T-cell (primary cell): ENCODE measurements around the gene PTGES2. TPM values are rescaled to one million over a fixed set of nuclear protein-coding genes. Genes with fewer than 3 reads are reported as not detected.

Experiments used
- ATAC-seq, 4 experiments: fragments of 200-7000 bp in 3 of 4; fragments of 150-1000 bp in 1 of 4; cut with Tn5 transposase; replicated peaks in 1 of 4; 1 replicate in 3 of 4; 2 replicates in 1 of 4; pipeline ENCODE4 v1.10.0; 2021; ENCODE audit warnings: moderate library complexity in 3 of 4, mild to moderate bottlenecking in 2 of 4, moderate number of reproducible peaks in 1 of 4
- CTCF ChIA-PET, 2 donors: fragments of 300-600 bp; sonication (Branson Sonifier 250); formaldehyde crosslinking; loops; one replicate each; lab custom pipeline; 2022; ENCODE audit warnings: antibody characterized with exemption in 2 of 2; lab: Charles Lee
- POLR2A ChIA-PET, 2 donors: fragments of 300-600 bp; sonication (Branson Sonifier 250); formaldehyde crosslinking; loops; one replicate each; lab custom pipeline; 2022; ENCODE audit warnings: antibody characterized with exemption in 2 of 2; lab: Charles Lee
- DNase-seq, 35 experiments: peaks; one replicate each; pipeline versions ENCODE4 v3.0.0 to v3.0.0-alpha.2; 2013 to 2023
- H3K27ac ChIP-seq: one replicate; pipeline ENCODE4 v1.5.1; 2013; ENCODE audit warnings: low read length
- H3K27me3 ChIP-seq, 2 experiments: replicated peaks in 1 of 2; 1 replicate in 1 of 2; 2 replicates in 1 of 2; pipeline versions ENCODE4 v1.6.1 to v1.7.0; 2013; ENCODE audit warnings: low read length in 1 of 2, mixed read lengths in 1 of 2; ENCODE audit not compliant: control insufficient read depth in 2 of 2, insufficient read depth in 2 of 2; ENCODE audit errors: extremely low read depth in 1 of 2
- H3K36me3 ChIP-seq, 2 donors: 1 replicate in 1 of 2; 2 replicates in 1 of 2; pipeline versions ENCODE4 v1.6.1 to v1.7.0; 2013; ENCODE audit warnings: low read length in 1 of 2; ENCODE audit not compliant: control insufficient read depth in 2 of 2, insufficient read depth in 1 of 2; ENCODE audit errors: extremely low read depth in 1 of 2
- H3K4me1 ChIP-seq, 2 experiments: 1 replicate in 1 of 2; 2 replicates in 1 of 2; pipeline versions ENCODE4 v1.6.1 to v1.7.0; 2013; ENCODE audit warnings: low read length in 2 of 2, mixed read lengths in 1 of 2; ENCODE audit not compliant: insufficient read depth in 2 of 2, control insufficient read depth in 1 of 2; ENCODE audit errors: extremely low read depth in 1 of 2
- H3K4me3 ChIP-seq, 2 donors: 1 replicate in 1 of 2; 2 replicates in 1 of 2; pipeline versions ENCODE4 v1.5.1 to v1.7.0; 2013; ENCODE audit warnings: mild to moderate bottlenecking in 2 of 2, low read length in 1 of 2, moderate library complexity in 1 of 2; ENCODE audit not compliant: control insufficient read depth in 1 of 2; ENCODE audit errors: extremely low read depth in 1 of 2
- H3K9me3 ChIP-seq: 2 replicates; pipeline ENCODE4 v1.7.0; 2013
- H3K27ac Mint-ChIP-seq, 2 donors: one replicate each; pipeline ENCODE4 v1.8.0; 2020 to 2021; ENCODE audit warnings: mild to moderate bottlenecking in 2 of 2, mixed read lengths in 2 of 2
- H3K27me3 Mint-ChIP-seq, 2 donors: one replicate each; pipeline ENCODE4 v1.8.0; 2021 to 2022; ENCODE audit warnings: mixed read lengths in 2 of 2
- H3K36me3 Mint-ChIP-seq: one replicate; pipeline ENCODE4 v1.8.0; 2021; ENCODE audit warnings: mixed read lengths
- H3K4me1 Mint-ChIP-seq, 3 donors: one replicate each; pipeline ENCODE4 v1.8.0; 2020 to 2022; ENCODE audit warnings: mixed read lengths in 3 of 3, mild to moderate bottlenecking in 1 of 3
- H3K4me3 Mint-ChIP-seq, 3 donors: one replicate each; pipeline ENCODE4 v1.8.0; 2020 to 2022; ENCODE audit warnings: mild to moderate bottlenecking in 3 of 3, mixed read lengths in 3 of 3, moderate library complexity in 3 of 3
- H3K9me3 Mint-ChIP-seq, 3 donors: one replicate each; pipeline ENCODE4 v1.8.0; 2020 to 2022; ENCODE audit warnings: mixed read lengths in 3 of 3
- WGBS: methylation state at CpG from one replicate; pipeline ENCODE4 v1.1.5; 2013; ENCODE audit warnings: missing lambda C conversion rate; ENCODE audit not compliant: insufficient coverage; 5-methylcytosine and 5-hydroxymethylcytosine counted together
- total RNA-seq, 35 experiments: library from RNA in 6 of 35; stranded (reverse) in 6 of 35; fragments of 120-200 nt in 1 of 35; gene quantifications; one replicate each; pipeline versions ENCODE4 v1.2.1 to v1.2.4 and lab custom pipeline; 2013 to 2026

PTGES2 gene
- total RNA-seq, 5 donors from 2014 or later (not counting 1 experiment from before 2014, with no cell fraction given), result 60.2 to 91.7 (median 79.2) TPM

DNA sequence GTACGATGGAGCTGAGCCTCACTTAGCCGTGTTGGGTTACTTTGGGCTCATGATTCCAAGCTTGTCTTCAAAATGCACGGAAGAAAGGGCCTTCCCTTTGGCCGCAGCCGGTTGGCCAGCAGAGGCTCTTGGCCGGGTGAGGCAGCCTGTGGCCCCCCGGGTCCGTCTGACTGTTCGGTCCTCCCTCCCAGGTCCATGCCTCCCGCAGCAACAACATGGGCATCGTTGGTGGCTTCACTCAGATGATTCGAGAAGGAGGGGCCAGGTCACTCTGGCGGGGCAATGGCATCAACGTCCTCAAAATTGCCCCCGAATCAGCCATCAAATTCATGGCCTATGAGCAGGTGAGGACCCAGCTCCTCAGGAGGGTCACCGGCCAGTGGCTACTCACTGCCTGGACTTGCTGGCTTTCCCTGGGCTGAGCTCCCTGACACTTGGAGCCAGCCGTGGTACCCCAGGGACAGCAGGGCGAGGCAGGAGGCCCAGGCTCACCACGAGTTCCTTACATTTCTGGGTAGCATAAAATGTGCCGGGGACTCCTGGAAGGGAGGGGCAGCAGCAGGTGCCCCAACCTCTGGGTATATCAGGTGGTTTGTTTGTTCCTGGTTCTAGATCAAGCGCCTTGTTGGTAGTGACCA lies 21.9 kb downstream of the PTGES2 start:
- WGBS, result 90% methylated on average over 21 of the region's 21 CpGs
- Histone ChIP-seq H3K36me3 (peaks cover 35 to 78% of the 10 kb centered on the region in 2 donors), H3K4me1 (peaks cover 6 to 34% of the 10 kb centered on the region in 2 experiments), H3K27me3 (no peaks in the 10 kb centered on the region), H3K9me3 (no peaks in the 10 kb centered on the region), H3K27ac (no peak overlapping the region), H3K4me3 (no peak overlapping the region)
- CTCF ChIA-PET, result no interaction called here
- peaks cover 43% of the 10 kb centered on the region for H3K36me3 Mint-ChIP-seq
- H3K27me3 Mint-ChIP-seq, result no peaks in the 10 kb centered on the region
- ATAC-seq (no peak), DNase-seq (no peak)
- no peaks in the 10 kb centered on the region for H3K9me3 Mint-ChIP-seq
- POLR2A ChIA-PET, result no interaction called here
- H3K27ac Mint-ChIP-seq, result no peak overlapping the region
- H3K4me3 Mint-ChIP-seq, result no peak overlapping the region
- peaks cover 26 to 43% (median 40%) of the 10 kb centered on the region in 3 donors for H3K4me1 Mint-ChIP-seq

DNA sequence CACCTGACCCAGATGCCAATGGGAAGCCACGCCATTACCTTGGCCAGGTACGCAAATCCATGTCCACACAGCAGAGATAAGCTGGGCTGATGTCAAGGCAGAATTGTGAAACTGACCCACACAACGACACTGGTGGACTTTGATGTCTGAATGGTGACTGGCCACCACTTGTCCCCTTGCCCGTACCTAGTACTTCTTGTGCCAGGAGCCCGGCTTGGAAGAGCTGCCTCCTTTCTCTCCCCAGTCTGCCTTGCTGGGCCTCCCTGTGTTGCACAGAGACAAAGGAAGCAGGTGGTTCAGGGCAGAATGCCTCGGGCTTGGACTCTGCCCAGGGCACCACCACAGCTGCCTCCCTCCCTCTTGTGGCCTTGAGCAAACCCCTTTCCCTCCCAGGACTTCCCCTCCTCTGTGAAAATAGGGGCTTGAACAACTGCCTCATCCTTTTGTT lies 23.3 kb downstream of the PTGES2 start:
- Histone ChIP-seq H3K4me1 (peaks cover 11 to 49% of the 10 kb centered on the region in 2 experiments), H3K36me3 (peaks cover 35 to 76% of the 10 kb centered on the region in 2 donors), H3K9me3 (no peaks in the 10 kb centered on the region), H3K27me3 (no peaks in the 10 kb centered on the region), H3K4me3 (no peak overlapping the region), H3K27ac (no peak overlapping the region)
- Mint-ChIP-seq H3K9me3 (no peaks in the 10 kb centered on the region), H3K36me3 (peaks cover 37% of the 10 kb centered on the region), H3K27me3 (no peaks in the 10 kb centered on the region), H3K4me3 (no peak overlapping the region), H3K4me1 (peaks cover 37 to 54% (median 50%) of the 10 kb centered on the region in 3 donors), H3K27ac (peak overlapping the region in 1 of 2 donors; percentile 87)
- ATAC-seq (no peak), DNase-seq (no peak)
- 83% methylated on average over 6 of the region's 6 CpGs for WGBS
- ChIA-PET CTCF (interaction anchor here in 1 of 2 donors (0.7 kb wide), 1 partner anchor 17 kb away, joined by 3 read pairs; no protein-coding TSS in a partner anchor), POLR2A (no interaction called here)

DNA sequence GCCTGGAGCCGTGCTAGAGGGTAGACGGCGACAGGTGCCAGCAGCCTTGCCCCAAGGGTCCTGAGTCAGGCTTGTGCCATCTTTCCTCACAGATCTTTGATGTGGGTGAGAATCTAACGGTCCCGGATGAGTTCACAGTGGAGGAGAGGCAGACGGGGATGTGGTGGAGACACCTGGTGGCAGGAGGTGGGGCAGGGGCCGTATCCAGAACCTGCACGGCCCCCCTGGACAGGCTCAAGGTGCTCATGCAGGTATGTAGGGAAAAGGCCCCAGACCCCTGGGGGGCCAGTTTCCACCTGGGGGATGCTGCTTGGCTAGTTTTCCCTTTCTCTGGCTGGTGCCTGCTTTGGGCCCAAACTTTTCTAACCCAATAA lies 24.0 kb downstream of the PTGES2 start:
- peaks cover 14 to 55% of the 10 kb centered on the region in 2 experiments for H3K4me1 ChIP-seq
- H3K36me3 ChIP-seq, result peaks cover 35 to 76% of the 10 kb centered on the region in 2 donors
- ChIA-PET CTCF (interaction anchor here in 1 of 2 donors (0.6 kb wide), 1 partner anchor 126 kb away, joined by 4 read pairs; no protein-coding TSS in a partner anchor), POLR2A (no interaction called here)
- no peaks in the 10 kb centered on the region for H3K9me3 ChIP-seq
- Mint-ChIP-seq H3K4me1 (peaks cover 43 to 60% (median 56%) of the 10 kb centered on the region in 3 donors), H3K4me3 (peak overlapping the region in 1 of 3 donors; percentile 44), H3K27me3 (no peaks in the 10 kb centered on the region), H3K27ac (peak overlapping the region; percentile 78 to 87), H3K36me3 (peaks cover 34% of the 10 kb centered on the region), H3K9me3 (no peaks in the 10 kb centered on the region)
- peak; percentile 64 to 82 (median 72) for ATAC-seq
- peak overlapping the region; percentile 22 for H3K27ac ChIP-seq
- peak in 16 of 35 experiments; percentile 18 to 62 (median 33) for DNase-seq
- H3K27me3 ChIP-seq, result no peaks in the 10 kb centered on the region
- 8% methylated on average over 7 of the region's 8 CpGs for WGBS
- no peak overlapping the region for H3K4me3 ChIP-seq

DNA sequence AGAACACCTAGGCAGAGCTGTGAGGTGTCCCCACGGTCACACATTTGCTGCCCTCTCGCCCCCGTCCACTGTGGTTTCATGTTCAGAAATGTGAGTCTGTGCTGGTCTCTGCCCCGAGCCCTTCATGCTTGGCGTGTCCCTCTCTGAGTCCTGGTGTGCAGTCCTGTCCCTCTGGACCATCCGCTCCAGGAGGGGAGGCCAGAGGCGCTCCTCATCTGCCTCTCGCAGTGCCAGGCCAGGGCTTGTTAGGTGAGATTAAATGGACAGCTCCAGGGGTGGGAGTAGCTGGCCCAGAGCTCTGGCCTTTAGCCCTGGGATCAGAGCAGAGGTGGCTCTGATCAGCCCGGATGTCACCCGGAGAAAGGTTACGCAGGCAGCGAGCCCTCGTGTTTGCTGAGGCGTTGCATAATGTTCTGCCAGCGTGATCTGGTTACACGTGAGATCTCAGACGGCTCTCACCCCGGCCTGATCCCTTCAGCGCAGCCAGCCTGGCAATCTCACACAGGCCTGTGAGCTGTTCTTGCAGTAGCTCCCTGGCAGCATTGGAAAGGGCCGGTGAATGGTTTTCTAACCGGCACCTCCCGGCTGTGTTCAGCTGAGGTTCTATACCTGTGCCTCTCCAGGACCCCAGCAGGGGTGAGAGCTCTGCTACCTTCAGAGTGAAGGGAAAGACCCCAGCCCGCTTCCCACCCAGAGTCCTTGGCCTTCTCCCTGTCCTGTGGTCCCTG lies 24.5 kb downstream of the PTGES2 start:
- H3K4me3 Mint-ChIP-seq, result peak overlapping the region in 1 of 3 donors; percentile 44
- no peaks in the 10 kb centered on the region for H3K9me3 Mint-ChIP-seq
- H3K27me3 Mint-ChIP-seq, result no peaks in the 10 kb centered on the region
- WGBS, result 80% methylated on average over 23 of the region's 23 CpGs
- DNase-seq (peak in 1 of 35 experiments; percentile 25), ATAC-seq (peak in 3 of 4 experiments; percentile 16 to 25 (median 24))
- Histone ChIP-seq H3K36me3 (peaks cover 32 to 72% of the 10 kb centered on the region in 2 donors), H3K4me1 (peaks cover 15 to 61% of the 10 kb centered on the region in 2 experiments), H3K9me3 (no peaks in the 10 kb centered on the region), H3K27ac (peak overlapping the region; percentile 22), H3K27me3 (no peaks in the 10 kb centered on the region), H3K4me3 (no peak overlapping the region)
- peaks cover 49 to 66% (median 61%) of the 10 kb centered on the region in 3 donors for H3K4me1 Mint-ChIP-seq
- POLR2A ChIA-PET, result no interaction called here
- H3K27ac Mint-ChIP-seq, result peak overlapping the region; percentile 79 to 87
- peaks cover 33% of the 10 kb centered on the region for H3K36me3 Mint-ChIP-seq
- CTCF ChIA-PET, result interaction anchor here in 1 of 2 donors (0.6 kb wide), 1 partner anchor 126 kb away, joined by 4 read pairs; no protein-coding TSS in a partner anchor

DNA sequence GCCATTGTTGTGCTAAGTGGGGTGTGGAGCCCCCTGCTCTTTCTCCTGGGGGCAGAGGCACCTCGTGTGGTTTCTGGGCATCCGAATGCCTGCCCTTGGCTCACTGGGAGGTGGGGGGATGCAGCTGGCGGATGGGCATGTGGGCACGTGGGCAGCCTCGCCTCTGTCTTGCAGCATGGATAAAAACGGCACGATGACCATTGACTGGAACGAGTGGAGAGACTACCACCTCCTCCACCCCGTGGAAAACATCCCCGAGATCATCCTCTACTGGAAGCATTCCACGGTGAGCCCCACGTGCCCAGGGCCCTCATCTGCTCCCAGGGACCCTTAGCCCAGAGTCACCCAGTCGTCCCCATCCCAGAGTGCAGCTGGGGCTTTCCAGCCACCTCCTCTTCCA lies 25.3 kb downstream of the PTGES2 start:
- Mint-ChIP-seq H3K4me3 (no peak overlapping the region), H3K4me1 (peaks cover 50 to 69% (median 67%) of the 10 kb centered on the region in 3 donors), H3K27me3 (no peaks in the 10 kb centered on the region), H3K36me3 (peaks cover 28% of the 10 kb centered on the region), H3K9me3 (no peaks in the 10 kb centered on the region), H3K27ac (peak overlapping the region; percentile 79 to 87)
- Histone ChIP-seq H3K9me3 (no peaks in the 10 kb centered on the region), H3K4me1 (peaks cover 15 to 69% of the 10 kb centered on the region in 2 experiments), H3K27me3 (no peaks in the 10 kb centered on the region), H3K27ac (no peak overlapping the region), H3K36me3 (peaks cover 25 to 63% of the 10 kb centered on the region in 2 donors), H3K4me3 (no peak overlapping the region)
- no peak for DNase-seq
- no peak for ATAC-seq
- WGBS, result 88% methylated on average over 6 of the region's 13 CpGs
- POLR2A ChIA-PET, result no interaction called here
- CTCF ChIA-PET, result no interaction called here

DNA sequence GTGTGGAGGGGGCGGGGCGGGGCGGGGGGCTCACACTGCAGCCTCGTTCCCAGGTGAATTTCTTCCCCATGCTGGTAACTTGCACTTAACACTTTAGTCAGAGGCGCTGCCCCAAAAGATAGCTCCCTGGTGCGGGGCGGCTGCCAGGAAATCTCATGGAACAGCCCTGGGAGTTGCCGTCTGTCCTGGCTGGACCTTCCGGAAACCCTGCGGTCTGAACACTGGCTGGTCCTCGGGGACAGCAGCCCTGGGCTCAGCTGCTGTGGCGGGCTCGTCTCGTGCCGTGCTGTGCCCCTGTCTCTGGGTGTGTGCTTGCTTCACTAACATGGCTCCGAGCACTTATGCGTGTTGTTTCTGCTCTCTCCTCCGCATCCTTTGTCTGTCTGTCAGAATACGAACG lies 25.8 kb downstream of the PTGES2 start:
- Histone ChIP-seq H3K27me3 (no peaks in the 10 kb centered on the region), H3K27ac (no peak overlapping the region), H3K9me3 (no peaks in the 10 kb centered on the region), H3K4me3 (no peak overlapping the region), H3K4me1 (peaks cover 15 to 68% of the 10 kb centered on the region in 2 experiments), H3K36me3 (peaks cover 20 to 58% of the 10 kb centered on the region in 2 donors)
- Mint-ChIP-seq H3K27me3 (no peaks in the 10 kb centered on the region), H3K4me1 (peaks cover 48 to 73% (median 71%) of the 10 kb centered on the region in 3 donors), H3K4me3 (no peak overlapping the region), H3K9me3 (no peaks in the 10 kb centered on the region), H3K27ac (peak overlapping the region in 1 of 2 donors; percentile 79), H3K36me3 (peaks cover 28% of the 10 kb centered on the region)
- CTCF ChIA-PET, result no interaction called here
- DNase-seq, result no peak
- 94% methylated on average over 17 of the region's 20 CpGs for WGBS
- no peak for ATAC-seq
- POLR2A ChIA-PET, result no interaction called here
